ENCODE measurements around the gene PLEKHH2.

Gene PLEKHH2

DNA sequence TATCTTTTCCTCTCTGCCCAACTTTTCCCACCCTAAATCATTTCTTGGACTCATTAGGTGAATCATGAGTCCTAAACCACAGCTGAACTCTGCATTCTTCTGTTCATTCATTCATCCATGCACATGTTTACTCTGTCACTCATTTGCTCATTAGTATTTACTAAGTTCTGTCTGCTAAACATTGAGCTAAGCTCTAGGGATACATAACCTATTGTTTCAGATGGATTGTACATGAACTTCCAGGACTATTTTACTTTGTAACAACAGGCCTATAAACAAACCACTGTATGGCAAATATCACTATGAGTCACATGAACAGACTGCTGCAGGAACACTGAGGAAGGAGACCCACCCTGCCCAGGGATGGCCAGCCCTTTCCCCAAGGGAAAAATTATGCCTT, 122.1 kb downstream of the PLEKHH2 start:
- Histone ChIP-seq H3K4me1 (ENCODE audit: control insufficient read depth, insufficient read depth, low read length) (no peaks in the 10 kb centered on the region), H3K4me3 (ENCODE audit: low read length) (no peak overlapping the region), H3K27ac (ENCODE audit: low read length) (no peak overlapping the region), H3K36me3 (ENCODE audit: control insufficient read depth, insufficient read depth, low read length) (no peaks in the 10 kb centered on the region), H3K9me3 (ENCODE audit: control insufficient read depth, insufficient read depth, low read length) (no peaks in the 10 kb centered on the region), H3K27me3 (ENCODE audit: control insufficient read depth, insufficient read depth, low read length) (no peaks in the 10 kb centered on the region)
- DNase-seq (ENCODE audit: low read depth, low spot score) = no peak

DNA sequence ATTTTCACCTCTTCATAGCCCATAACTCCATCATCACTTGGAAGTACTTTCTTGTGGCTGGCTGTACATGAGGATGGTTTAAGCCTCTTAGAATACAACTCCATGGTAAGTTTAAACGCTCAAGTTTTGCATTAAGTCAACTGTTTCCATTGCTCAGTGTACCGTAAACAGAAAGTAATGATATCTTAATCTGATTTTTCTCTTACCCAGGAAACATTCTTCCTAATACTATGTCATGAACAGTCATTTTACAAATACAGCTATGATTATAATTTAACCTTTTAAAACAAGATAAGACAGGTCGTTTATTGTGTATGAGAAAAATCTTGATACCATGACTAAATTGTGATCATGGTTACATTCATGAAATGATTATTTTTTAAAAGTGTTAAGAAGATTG, 125.2 kb downstream of the PLEKHH2 start:
- no CpG with 5 or more reads among the region's 3 CpGs for WGBS (ENCODE audit: insufficient coverage, insufficient read length)
- no peaks in the 10 kb centered on the region for H3K36me3 ChIP-seq (ENCODE audit: control insufficient read depth, insufficient read depth, low read length)
- no peak for DNase-seq (ENCODE audit: low read depth, low spot score)
- H3K27me3 ChIP-seq (ENCODE audit: control insufficient read depth, insufficient read depth, low read length) = no peaks in the 10 kb centered on the region
- H3K27ac ChIP-seq (ENCODE audit: low read length) = no peak overlapping the region
- no peak overlapping the region for H3K4me3 ChIP-seq (ENCODE audit: low read length)
- no peaks in the 10 kb centered on the region for H3K4me1 ChIP-seq (ENCODE audit: control insufficient read depth, insufficient read depth, low read length)
- no peaks in the 10 kb centered on the region for H3K9me3 ChIP-seq (ENCODE audit: control insufficient read depth, insufficient read depth, low read length)

DNA sequence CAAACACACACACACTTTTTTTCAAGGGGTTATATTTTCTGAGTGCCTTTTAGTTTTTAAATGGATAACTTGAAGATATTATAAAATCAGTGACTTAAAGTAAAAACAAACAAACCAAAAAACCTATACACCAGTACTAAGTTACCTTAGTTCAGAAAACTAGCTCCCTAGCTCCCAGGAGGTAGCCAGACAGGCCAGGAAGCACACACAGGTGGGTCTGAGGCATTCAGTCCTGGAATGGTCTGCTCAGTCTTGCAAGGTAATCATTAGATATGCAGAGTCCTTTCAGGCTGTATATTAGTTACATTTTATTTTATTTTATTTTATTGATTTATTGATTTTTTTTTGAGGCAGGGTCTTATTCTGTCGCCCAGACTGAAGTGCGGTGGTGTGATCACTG, 126.0 kb downstream of the PLEKHH2 start:
- Histone ChIP-seq H3K4me1 (ENCODE audit: control insufficient read depth, insufficient read depth, low read length) (no peaks in the 10 kb centered on the region), H3K36me3 (ENCODE audit: control insufficient read depth, insufficient read depth, low read length) (no peaks in the 10 kb centered on the region)
- WGBS (ENCODE audit: insufficient coverage, insufficient read length) = no CpG with 5 or more reads among the region's 2 CpGs

DNA sequence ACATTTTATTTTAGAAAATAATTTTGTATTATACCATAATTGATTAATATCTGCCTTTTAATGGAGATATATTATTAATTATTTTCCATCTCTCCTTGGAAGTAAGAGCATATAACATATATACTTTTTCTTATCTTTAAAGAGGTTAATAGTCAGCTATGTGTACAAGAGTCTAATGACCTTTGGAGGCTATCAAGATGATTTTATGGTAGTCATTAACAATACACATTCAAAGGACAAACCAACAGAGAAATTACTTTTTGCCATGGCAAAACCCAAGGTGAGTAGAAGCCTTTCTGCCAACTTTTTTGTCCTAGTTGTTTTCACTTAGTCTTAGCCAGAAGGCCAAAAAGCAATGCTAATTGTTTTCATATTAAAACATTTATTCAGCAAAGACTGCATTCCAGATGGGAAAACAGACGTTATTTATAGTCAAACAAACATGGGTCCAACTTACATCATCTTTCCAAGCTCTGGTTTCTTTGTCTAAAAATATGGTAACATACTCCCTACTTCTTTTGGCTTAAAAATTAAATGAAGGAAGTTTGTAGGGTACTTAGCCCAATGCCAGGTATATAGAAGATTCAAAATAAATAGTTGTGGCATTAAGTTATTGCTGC, 127.1 kb downstream of the PLEKHH2 start:
- no peaks in the 10 kb centered on the region for H3K36me3 ChIP-seq (ENCODE audit: control insufficient read depth, insufficient read depth, low read length)
- H3K27ac ChIP-seq (ENCODE audit: low read length) = no peak overlapping the region
- H3K4me1 ChIP-seq (ENCODE audit: control insufficient read depth, insufficient read depth, low read length) = no peaks in the 10 kb centered on the region
- WGBS (ENCODE audit: insufficient coverage, insufficient read length) = no CpG with 5 or more reads among the region's 1 CpG
- no peak for DNase-seq (ENCODE audit: low read depth, low spot score)
- H3K9me3 ChIP-seq (ENCODE audit: control insufficient read depth, insufficient read depth, low read length) = no peaks in the 10 kb centered on the region
- H3K4me3 ChIP-seq (ENCODE audit: low read length) = no peak overlapping the region
- H3K27me3 ChIP-seq (ENCODE audit: control insufficient read depth, insufficient read depth, low read length) = no peaks in the 10 kb centered on the region

More for the DNA sequence above, 126.0 kb downstream of the PLEKHH2 start:
- no peak overlapping the region for H3K4me3 ChIP-seq (ENCODE audit: low read length)
- no peak overlapping the region for H3K27ac ChIP-seq (ENCODE audit: low read length)
- no peaks in the 10 kb centered on the region for H3K9me3 ChIP-seq (ENCODE audit: control insufficient read depth, insufficient read depth, low read length)
- H3K27me3 ChIP-seq (ENCODE audit: control insufficient read depth, insufficient read depth, low read length) = no peaks in the 10 kb centered on the region
- DNase-seq (ENCODE audit: low read depth, low spot score) = no peak

DNA sequence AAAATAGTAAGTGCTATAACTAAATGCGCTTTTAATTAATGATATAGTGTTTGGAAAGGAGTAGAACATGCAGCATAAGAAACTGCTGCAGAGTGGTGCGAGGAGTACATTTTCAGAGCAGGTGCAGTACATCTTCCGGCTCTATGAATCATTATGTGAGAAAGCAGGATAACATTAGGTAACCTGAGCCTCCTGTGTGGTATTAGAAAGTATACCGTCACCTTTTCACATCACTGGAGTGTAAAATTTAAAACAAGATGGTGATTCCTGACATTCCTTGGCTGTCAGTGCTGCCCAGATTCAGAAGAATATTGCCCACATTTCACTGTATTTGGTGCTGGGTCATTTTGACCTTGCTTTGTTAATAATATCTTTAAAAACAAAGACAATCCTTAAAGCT, 128.9 kb downstream of the PLEKHH2 start:
- H3K36me3 ChIP-seq (ENCODE audit: control insufficient read depth, insufficient read depth, low read length) = no peaks in the 10 kb centered on the region
- H3K4me1 ChIP-seq (ENCODE audit: control insufficient read depth, insufficient read depth, low read length) = no peaks in the 10 kb centered on the region
- no peak for DNase-seq (ENCODE audit: low read depth, low spot score)
- no CpG with 5 or more reads among the region's 4 CpGs for WGBS (ENCODE audit: insufficient coverage, insufficient read length)
- no peak overlapping the region for H3K27ac ChIP-seq (ENCODE audit: low read length)
- no peaks in the 10 kb centered on the region for H3K9me3 ChIP-seq (ENCODE audit: control insufficient read depth, insufficient read depth, low read length)
- no peaks in the 10 kb centered on the region for H3K27me3 ChIP-seq (ENCODE audit: control insufficient read depth, insufficient read depth, low read length)
- H3K4me3 ChIP-seq (ENCODE audit: low read length) = no peak overlapping the region

DNA sequence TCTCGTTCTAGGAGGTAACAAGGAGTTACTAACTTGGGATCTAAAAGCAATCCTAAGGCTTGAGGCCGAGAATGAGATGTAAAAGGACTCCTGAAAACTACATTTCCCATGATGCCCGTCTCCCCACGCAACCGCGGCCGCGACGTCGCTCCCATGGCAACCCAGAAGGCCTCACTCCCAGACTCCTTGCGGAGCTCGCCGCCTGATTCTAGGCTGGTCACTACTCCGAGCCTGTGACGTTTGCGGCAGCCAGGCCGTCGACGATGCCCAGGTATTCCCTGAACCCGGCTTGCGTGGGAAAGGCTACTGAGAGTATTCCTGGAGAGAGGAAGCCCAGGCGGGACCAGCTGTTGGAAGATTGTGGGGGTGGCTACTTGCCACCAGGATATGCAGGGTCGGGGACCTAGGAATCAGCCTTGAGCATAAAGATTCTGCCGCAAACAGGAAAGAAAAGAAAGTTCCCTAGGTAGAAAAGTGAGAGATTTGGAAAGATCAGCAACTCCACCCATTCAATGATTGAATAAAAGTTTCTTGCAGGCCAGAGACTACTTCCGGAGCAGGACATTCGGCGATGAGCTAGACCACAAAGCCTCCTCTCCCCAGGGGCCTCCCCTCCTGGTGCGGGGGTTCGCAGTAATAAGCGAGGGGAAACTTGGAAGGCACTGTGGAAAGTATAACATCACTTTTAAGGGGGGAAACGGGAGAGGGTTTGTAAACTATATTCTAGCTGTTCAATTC, 137.0 kb downstream of the PLEKHH2 start, which contains the start of gene DYNC2LI1:
TSS of gene DYNC2LI1 (plus strand) at position 164 of the 738 bp plus-strand sequence. CDS start at position 264, 100 bp downstream.
- peak within 1 kb of the TSS; percentile 41; the same call in 1 of the 2 replicates for H3K4me3 ChIP-seq (ENCODE audit: low read length)
- no peaks in the 10 kb centered on the region for H3K27me3 ChIP-seq (ENCODE audit: control insufficient read depth, insufficient read depth, low read length)
- no peaks in the 10 kb centered on the region for H3K4me1 ChIP-seq (ENCODE audit: control insufficient read depth, insufficient read depth, low read length)
- DNase-seq (ENCODE audit: low read depth, low spot score) = peak; percentile 74
- H3K36me3 ChIP-seq (ENCODE audit: control insufficient read depth, insufficient read depth, low read length) = no peaks in the 10 kb centered on the region
- H3K9me3 ChIP-seq (ENCODE audit: control insufficient read depth, insufficient read depth, low read length) = no peaks in the 10 kb centered on the region
- H3K27ac ChIP-seq (ENCODE audit: low read length) = no peak within 1 kb of the TSS
- no CpG with 5 or more reads among the region's 31 CpGs for WGBS (ENCODE audit: insufficient coverage, insufficient read length)

DNA sequence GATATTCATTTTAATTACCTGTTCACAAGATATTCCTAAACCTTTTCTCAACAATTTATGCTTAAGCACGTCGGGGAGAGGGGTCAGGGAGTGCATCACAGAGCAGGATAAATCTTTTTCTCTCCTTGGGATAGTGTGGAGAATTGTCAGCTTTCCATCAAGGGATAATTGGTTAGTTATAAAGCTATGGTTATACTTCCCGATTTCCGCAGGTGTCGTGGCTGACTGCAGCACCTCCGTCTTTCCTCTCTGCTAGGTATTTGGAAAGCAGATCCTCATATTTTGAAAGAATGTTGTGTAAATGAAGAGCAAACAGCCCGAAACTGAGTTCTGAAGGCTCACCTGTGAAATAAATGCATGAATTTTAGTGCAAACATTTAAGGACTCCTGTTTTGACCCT, 137.6 kb downstream of the PLEKHH2 start:
- H3K9me3 ChIP-seq (ENCODE audit: control insufficient read depth, insufficient read depth, low read length) = no peaks in the 10 kb centered on the region
- H3K27ac ChIP-seq (ENCODE audit: low read length) = no peak overlapping the region
- H3K36me3 ChIP-seq (ENCODE audit: control insufficient read depth, insufficient read depth, low read length) = no peaks in the 10 kb centered on the region
- no peaks in the 10 kb centered on the region for H3K27me3 ChIP-seq (ENCODE audit: control insufficient read depth, insufficient read depth, low read length)
- H3K4me1 ChIP-seq (ENCODE audit: control insufficient read depth, insufficient read depth, low read length) = no peaks in the 10 kb centered on the region
- peak overlapping the region; percentile 41; the same call in 1 of the 2 replicates for H3K4me3 ChIP-seq (ENCODE audit: low read length)
- WGBS (ENCODE audit: insufficient coverage, insufficient read length) = no CpG with 5 or more reads among the region's 7 CpGs
- DNase-seq (ENCODE audit: low read depth, low spot score) = no peak

DNA sequence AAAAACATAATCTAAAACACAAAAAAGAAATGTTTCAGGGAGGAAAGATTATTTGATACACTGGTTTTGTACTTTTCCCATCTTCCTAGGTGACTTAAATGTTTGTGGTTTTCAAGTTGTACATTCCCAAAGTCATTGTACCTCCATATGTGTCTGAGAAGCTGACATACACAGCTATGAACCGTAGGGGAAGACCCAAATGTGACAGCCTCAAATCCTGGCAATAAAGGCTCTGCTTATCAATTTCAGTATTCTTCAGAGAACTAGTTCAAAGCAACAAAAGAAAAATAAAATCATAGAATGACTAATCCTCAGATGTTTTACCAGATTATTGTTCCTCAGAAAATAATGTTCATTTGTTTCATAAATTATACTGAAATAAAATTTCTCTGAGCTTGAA, 139.3 kb downstream of the PLEKHH2 start:
- Histone ChIP-seq H3K27ac (ENCODE audit: low read length) (no peak overlapping the region), H3K9me3 (ENCODE audit: control insufficient read depth, insufficient read depth, low read length) (no peaks in the 10 kb centered on the region), H3K36me3 (ENCODE audit: control insufficient read depth, insufficient read depth, low read length) (no peaks in the 10 kb centered on the region), H3K27me3 (ENCODE audit: control insufficient read depth, insufficient read depth, low read length) (no peaks in the 10 kb centered on the region), H3K4me1 (ENCODE audit: control insufficient read depth, insufficient read depth, low read length) (no peaks in the 10 kb centered on the region), H3K4me3 (ENCODE audit: low read length) (no peak overlapping the region)
- no peak for DNase-seq (ENCODE audit: low read depth, low spot score)
- no CpG with 5 or more reads among the region's 1 CpG for WGBS (ENCODE audit: insufficient coverage, insufficient read length)

DNA sequence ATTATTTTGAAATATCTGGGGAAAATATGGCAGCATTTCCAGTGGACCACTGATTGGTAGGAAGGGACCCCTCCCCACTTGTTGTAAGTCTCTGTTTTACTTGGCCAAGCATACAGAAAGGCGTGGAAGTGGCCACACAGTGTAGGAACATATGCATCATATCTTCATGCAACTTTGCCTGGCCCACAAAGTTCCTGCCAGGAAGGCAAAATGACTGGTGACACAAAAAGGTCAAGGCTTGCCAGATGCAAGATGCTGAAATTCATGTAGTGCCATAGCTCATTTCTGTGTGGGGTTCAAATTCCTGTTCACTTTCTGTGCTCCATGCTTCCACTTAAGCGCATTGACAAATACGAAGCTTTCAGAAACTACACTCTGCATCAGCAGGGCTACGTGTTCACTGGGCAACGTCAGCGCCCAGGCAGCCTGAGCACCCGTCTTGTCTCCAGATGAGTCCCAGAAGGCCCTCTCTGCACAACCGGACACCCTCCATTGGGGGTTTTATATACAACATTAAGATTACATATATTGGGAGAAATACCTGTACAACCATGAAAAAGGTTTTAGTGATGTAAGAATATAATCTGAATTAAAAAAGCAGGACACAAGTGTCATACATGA, 140.4 kb downstream of the PLEKHH2 start:
- Histone ChIP-seq H3K27me3 (ENCODE audit: control insufficient read depth, insufficient read depth, low read length) (no peaks in the 10 kb centered on the region), H3K36me3 (ENCODE audit: control insufficient read depth, insufficient read depth, low read length) (no peaks in the 10 kb centered on the region), H3K27ac (ENCODE audit: low read length) (no peak overlapping the region), H3K4me1 (ENCODE audit: control insufficient read depth, insufficient read depth, low read length) (no peaks in the 10 kb centered on the region), H3K9me3 (ENCODE audit: control insufficient read depth, insufficient read depth, low read length) (no peaks in the 10 kb centered on the region), H3K4me3 (ENCODE audit: low read length) (no peak overlapping the region)
- DNase-seq (ENCODE audit: low read depth, low spot score) = no peak
- WGBS (ENCODE audit: insufficient coverage, insufficient read length) = no CpG with 5 or more reads among the region's 8 CpGs

DNA sequence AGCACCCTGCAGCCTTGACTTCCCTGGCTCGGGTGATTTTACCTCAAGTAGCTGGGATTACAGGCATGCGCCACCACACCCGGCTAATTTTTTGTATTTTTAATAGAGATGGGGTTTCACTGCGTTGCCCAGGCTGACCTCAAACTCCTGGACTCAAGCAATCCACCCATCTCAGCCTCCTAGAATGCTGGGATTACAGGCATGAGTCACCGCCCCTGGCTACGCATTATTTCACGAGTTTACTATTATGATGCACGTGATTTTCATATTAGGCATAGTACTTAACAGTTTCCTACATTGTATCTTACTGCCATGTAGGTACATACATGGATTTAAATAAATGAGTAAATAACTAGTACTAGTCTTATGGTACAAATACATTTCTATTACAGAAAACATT, 141.2 kb downstream of the PLEKHH2 start:
- no peaks in the 10 kb centered on the region for H3K36me3 ChIP-seq (ENCODE audit: control insufficient read depth, insufficient read depth, low read length)
- DNase-seq (ENCODE audit: low read depth, low spot score) = no peak
- H3K9me3 ChIP-seq (ENCODE audit: control insufficient read depth, insufficient read depth, low read length) = no peaks in the 10 kb centered on the region
- no peak overlapping the region for H3K27ac ChIP-seq (ENCODE audit: low read length)
- H3K4me1 ChIP-seq (ENCODE audit: control insufficient read depth, insufficient read depth, low read length) = no peaks in the 10 kb centered on the region
- WGBS (ENCODE audit: insufficient coverage, insufficient read length) = no CpG with 5 or more reads among the region's 8 CpGs
- H3K4me3 ChIP-seq (ENCODE audit: low read length) = no peak overlapping the region
- no peaks in the 10 kb centered on the region for H3K27me3 ChIP-seq (ENCODE audit: control insufficient read depth, insufficient read depth, low read length)

Measured in iPS DF 6.9 (cell line).